A673 (cell line): ENCODE data around the gene ZNF738.

Experiments
- EZH2 ChIP-seq: fragments of 200-600 bp; sonication (generic); IDR thresholded peaks from 2 replicates; pipeline ENCODE4 v1.6.1; 2017; ENCODE audit warnings: borderline replicate concordance, low read depth, mild to moderate bottlenecking, mixed read lengths, antibody characterized with exemption, low read length; ENCODE audit not compliant: poor library complexity, severe bottlenecking
- TF ChIP-seq, protein P1 (sequence below): fragments of 300-800, 200-600 bp; sonication (generic); conservative IDR thresholded peaks from 2 replicates; pipeline ENCODE4 v1.5.1; 2017; ENCODE audit warnings: low read depth, mild to moderate bottlenecking, antibody characterized with exemption, low read length, moderate library complexity, mixed read lengths

DNA sequence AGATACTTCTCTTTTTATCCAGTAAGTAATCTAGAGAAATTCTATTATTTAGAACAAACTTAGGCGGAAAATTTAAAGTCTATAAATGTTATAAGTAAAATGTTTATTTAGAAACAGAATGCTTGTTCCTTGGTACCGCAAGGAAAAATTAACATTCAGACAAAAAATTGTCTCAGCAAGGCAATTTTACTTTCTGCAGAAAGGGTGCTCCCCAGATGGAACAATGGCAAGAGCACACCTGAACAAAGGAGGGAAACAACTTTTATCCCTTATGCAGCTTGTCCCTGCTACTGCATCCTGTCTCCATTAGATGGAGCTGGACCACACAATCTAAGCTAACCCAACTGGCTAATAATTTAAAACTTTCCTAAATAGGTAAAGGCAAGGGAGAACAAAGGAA lies 23.1 kb upstream of the ZNF738 start:
- TF ChIP-seq, protein P1, sequence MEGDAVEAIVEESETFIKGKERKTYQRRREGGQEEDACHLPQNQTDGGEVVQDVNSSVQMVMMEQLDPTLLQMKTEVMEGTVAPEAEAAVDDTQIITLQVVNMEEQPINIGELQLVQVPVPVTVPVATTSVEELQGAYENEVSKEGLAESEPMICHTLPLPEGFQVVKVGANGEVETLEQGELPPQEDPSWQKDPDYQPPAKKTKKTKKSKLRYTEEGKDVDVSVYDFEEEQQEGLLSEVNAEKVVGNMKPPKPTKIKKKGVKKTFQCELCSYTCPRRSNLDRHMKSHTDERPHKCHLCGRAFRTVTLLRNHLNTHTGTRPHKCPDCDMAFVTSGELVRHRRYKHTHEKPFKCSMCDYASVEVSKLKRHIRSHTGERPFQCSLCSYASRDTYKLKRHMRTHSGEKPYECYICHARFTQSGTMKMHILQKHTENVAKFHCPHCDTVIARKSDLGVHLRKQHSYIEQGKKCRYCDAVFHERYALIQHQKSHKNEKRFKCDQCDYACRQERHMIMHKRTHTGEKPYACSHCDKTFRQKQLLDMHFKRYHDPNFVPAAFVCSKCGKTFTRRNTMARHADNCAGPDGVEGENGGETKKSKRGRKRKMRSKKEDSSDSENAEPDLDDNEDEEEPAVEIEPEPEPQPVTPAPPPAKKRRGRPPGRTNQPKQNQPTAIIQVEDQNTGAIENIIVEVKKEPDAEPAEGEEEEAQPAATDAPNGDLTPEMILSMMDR = no peak
- no peak for TF ChIP-seq EZH2
